D721Med (cell line): ENCODE data around the gene CPT1B.

Experiments used
- DNase-seq: peaks from one replicate; pipeline ENCODE4 v3.0.0; 2011; ENCODE audit warnings: low spot score; ENCODE audit not compliant: insufficient read length
- FAIRE-seq: peaks from 2 replicates; lab custom pipeline; 2011; peaks lifted over from hg19 to GRCh38; lab: Jason Lieb, UNC
- CTCF ChIP-seq: IDR thresholded peaks from 2 replicates; pipeline ENCODE4 v1.5.1; 2012; ENCODE audit warnings: mild to moderate bottlenecking, control low read depth; ENCODE audit not compliant: insufficient read depth; ENCODE audit errors: missing control alignments

CPT1B gene

GRCh38 chr22:50519151-50519550, 59.1 kb downstream of the CPT1B start:
- DNase-seq (no peak), FAIRE-seq (no peak)
- no peak for TF ChIP-seq CTCF
